SW 1271 (cell line): Measurements from ENCODE around the gene ZFP62.
"Not testable (repeated sequence)": the region's sequence is repeated elsewhere in the genome, so short reads cannot be mapped to it uniquely, and the experiment has no call there.

Source experiments
- DNase-seq, 2 experiments: peaks; one replicate each; lab custom pipeline; 2025; lab: John Stamatoyannopoulos, UW

Gene ZFP62

DNA sequence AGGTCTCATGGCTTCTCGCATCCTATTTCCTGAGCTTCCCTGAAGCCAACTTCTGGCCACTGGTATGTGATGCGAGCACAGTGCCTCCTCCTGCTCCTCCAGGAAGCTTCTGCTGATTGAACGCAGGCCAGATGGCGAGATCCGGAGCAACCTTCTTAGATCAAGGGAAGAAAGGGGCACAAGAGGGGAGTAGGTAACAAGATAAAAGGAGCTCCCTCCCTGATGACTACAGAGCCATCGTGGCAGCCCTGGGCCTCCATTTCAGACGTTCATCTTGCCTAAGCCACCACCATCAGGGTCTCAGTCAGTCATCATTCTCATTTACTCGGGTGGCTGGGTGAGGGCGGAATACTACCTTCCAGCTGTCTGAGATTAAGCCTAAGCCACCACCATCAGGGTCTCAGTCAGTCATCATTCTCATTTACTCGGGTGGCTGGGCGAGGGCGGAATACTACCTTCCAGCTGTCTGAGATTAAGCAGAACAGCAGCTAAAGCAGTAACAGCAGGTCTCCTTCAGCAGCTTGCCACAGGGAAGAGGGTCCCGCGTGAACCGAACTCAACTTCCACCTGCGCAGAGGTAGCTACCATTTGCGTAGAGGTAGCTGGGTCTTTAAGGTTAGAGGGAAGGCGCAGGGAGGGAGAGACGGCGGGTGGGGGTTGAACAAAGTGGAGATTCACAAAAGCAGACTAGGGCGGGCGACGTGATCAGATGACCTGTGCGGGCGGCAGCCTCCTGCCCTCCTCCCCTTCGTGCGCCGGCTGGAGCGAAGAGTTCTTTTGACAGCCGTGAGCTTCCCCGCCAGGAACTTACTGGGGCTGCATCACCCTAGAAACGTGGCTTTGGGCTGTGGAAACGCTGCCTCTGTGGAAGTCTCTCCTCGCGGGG lies 30.6 kb downstream of the ZFP62 start:
- peak in 1 of 2 experiments; percentile 63 for DNase-seq

DNA sequence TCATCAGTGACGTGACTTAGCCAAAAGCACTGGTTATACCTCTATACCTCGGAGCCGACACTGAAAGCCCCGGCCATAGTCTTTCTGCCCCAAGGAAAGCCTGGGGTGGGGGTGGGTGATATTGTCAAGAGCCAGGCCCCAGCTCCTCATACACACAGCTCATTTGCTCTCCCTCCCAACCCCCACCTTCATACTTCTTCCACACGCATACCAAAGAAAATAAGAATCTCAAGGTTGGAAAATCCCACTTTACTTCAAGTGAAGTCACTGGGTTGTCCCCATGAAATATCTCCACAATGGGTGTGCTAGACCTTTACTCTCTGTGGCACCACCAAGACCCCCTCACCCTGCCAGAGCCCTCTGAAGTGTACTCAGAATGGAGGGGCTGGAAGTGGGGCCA lies 31.4 kb downstream of the ZFP62 start:
- no peak for DNase-seq

DNA sequence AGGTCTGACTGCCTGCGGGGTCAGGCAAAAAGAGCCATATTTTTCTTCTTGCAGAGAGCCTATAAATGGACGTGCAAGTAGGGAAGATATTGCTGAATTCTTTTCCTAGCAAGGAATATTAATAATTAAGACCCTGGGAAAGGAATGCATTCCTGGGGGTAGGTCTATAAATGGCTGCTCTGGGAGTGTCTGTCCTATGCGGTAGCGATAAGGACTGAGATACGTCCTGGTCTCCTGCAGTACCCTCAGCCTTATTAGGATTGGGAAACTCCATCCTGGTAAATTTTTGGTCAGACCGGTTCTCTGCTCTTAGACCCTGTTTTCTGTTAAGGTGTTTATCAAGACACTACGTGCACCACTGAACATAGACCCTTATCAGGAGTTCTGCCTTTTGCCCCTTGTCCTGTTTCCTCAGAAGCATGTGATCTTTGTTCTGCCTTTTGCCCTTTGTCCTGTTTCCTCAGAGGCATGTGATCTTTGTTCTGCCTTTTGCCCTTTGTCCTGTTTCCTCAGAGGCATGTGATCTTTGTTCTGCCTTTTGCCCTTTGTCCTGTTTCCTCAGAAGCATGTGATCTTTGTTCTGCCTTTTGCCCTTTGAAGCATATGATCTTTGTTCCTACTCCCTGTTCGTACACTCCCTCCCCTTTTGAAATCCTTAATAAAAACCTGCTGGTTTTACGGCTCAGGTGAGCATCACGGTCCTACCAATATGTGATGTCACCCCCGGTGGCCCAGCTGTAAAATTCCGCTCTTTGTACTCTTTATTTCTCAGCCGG lies 32.1 kb downstream of the ZFP62 start:
- DNase-seq, result not testable (repeated sequence)

DNA sequence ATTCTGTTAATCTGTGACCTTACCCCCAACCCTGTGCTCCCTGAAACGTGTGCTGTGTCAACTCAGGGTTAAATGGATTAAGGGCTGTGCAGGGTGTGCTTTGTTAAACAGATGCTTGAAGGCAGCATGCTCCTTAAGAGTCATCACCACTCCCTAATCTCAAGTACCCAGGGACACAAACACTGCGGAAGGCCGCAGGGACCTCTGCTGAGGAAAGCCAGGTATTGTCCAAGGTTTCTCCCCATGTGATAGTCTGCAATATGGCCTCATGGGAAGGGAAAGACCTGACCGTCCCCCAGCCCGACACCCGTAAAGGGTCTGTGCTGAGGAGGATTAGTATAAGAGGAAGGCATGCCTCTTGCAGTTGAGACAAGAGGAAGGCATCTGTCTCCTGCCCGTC lies 33.7 kb downstream of the ZFP62 start:
- not testable (repeated sequence) for DNase-seq

DNA sequence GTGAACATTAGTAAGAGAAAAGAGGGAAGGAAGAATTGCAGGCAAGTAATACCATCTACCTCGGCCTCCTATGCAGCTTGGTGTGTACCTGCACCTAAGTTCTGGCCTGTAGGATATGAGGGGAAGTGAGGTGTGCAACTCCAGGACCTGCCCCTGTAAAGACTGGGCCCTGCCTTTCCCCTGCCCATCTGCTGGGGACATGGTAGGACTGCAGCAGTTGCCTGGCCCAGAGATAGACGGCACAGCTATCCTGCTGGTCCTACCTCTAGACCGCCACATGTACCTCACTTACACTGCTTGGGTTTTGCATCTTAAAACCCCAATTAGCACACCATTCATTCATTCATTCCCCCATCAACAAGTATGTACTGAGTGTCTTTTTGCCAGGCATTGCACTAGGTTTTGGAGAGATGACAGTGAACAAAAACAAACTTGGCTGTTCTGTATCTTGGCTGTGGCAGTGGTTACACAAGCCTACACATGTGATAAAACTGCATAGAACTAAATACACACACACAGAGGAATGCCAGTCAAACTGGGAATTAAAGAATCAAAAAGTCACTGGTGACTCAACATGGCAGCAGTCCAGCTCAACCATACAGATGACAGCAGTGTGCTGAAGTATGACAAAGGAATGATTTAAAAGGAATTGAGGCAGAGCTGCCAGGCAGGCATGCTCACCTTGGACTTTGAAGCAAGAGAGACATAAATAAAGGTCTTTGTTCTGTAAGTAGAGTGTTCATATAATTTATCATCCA lies 35.1 kb downstream of the ZFP62 start:
- peak in 1 of 2 experiments; percentile 19 for DNase-seq

DNA sequence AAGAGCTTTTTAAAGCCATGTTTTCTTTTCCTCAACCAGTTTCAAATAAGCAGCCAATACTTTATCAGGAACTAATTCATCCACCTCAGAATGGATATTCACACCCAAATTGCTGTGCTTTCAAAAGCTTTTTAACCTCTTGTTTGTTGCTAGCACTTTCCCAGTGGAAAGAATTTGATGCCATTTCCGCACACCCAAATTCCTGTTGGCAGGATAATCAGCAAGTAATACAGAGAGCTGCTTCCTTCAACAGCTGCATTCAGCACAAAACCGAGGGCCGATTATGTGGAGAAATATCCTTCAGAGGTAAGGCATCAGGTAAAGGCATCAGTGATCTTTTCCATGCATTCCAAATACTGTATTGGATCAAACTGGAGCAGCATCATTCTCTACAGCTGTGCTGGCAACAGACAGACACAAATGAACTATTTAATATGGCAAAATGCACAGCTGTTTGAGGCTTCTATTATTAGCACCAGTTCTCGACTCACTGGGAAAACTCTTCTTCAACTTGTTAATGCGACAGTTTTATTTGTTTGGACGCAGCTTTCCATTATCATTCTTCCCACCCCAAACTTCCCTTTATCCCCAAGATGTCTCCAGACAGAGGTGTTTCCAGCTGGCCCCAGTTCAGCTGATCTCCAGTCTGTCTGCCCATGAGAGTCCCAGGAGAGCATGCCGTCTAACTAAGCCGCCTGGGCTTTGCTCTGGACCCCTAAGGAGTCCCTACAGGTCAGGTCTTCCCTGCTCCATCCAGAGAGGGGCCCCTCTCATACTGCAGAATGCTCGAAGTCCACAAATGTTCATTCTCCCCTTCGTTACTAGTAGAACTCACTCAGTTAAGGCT lies 36.2 kb downstream of the ZFP62 start:
- no peak for DNase-seq

DNA sequence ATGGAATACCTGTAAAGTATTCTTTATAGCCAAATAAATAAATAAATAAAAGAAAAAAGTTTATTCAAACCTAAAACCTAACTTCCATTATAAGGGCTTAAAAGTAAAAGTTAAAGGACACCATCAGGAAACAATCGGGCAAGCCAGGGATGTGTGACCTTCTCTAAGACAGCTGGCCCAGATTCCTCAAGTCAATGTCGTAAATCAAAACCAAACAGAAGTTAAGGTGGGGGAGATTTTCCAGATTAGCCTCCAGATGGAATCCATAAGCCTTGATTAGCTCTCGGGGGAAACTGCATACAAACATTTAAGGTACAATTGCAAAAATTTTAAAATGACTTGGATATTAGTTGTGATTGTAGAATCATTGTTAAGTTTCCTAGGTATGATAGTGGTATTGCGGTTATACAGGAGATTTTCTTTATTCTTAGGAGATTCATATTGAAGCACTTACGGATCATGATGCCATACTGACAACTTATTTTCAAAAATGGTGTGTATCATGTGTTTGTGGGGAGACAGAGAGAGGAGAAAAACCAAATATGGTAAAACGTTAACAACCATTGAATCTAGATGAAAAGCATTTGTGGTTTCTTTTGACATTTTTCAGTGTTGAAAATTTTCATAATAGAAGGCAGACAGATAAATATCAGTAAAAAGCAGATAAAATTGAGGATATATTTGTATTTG lies 37.0 kb downstream of the ZFP62 start:
- no peak for DNase-seq

DNA sequence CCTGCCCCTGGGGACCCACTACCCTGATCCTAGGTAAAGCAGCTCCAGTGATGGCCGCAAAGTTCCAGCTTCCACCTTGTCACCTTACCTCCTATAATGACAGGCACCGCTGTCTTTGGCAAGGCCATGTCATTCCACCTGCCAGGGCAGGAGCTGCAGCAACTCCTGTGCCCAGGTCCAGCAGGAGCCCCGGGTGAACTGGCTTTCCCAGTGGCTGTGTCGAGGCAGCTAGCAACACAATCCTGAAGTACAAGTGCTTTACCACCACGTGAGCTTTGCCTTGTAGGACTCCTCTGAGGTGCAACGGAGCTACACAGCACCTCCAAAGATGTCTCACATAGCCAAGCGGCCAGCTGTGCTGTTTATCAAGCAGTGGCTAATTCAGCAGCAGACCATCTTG lies 37.7 kb downstream of the ZFP62 start:
- DNase-seq, result no peak

DNA sequence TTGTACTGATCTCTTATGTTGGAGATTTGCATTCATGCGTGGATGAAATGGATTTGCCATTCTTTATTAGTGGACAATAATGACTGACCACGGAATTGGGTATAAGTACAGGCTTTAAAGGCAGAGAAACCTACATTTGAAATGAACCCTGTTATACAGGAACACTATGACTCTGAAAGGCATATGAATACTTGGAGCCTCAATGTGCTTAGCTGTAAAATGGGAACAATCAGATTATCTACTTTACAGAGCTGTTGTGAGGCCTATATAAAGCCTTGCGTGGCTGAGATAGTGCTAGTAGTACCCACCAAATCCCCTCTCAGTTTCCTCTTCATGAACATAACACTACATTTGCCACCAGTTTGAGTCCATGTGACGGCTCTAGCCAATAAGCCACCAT lies 39.5 kb downstream of the ZFP62 start:
- DNase-seq, result no peak

DNA sequence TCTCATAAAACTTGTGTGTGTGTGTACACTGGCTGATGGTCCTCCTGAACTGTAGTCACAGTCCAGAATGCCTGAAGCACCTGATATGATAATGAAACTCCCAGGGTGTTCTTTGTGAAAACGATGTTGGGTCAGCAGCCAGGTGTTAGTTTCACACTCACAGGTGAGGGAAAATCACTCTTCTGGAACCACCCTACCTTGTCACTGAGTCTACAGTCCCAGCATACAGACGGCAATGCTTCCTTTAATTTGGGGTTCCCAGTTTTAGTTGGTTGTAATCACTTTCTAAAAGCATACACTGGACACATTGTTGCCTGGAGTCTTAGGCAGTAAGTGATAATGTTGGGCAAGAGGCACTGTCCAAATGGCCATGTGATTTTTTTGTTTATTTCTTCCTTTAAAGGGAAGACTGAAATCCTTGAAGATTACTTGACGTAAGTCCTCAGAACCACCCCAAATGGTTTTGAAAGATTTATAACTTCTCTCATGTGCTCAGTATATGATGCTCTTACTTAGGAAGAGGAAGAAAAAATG lies 40.2 kb downstream of the ZFP62 start:
- DNase-seq, result no peak

DNA sequence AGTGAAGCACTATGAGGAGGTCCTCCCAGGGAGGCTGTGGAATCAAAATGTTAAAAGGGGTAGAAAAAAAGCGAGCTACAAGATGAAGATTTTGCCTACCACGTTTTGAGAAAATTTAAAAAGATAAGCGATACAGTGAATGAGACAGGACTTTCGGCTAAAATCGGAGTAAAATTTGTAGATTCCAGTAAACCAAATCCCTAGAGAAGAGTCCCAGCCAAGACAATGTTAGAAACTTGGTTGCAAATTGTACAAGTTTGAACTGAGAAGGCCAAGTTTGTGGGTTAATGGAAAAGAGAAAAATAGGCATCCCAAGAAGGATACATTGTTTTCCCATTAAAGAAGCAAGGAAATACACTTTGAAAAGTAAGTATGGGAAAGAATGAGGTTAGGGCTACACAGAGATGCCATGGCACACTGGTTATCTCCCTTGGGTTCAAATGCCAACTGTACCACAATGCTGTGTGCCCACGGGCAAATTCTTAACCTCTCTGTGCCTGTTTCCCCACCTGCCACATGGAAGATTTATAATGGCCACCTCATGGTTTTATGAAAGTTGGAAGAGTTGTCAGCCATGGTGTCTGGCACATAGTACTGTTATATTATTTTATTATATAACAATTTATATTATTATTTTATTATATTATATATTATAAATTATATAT lies 42.3 kb downstream of the ZFP62 start:
- DNase-seq, result no peak

DNA sequence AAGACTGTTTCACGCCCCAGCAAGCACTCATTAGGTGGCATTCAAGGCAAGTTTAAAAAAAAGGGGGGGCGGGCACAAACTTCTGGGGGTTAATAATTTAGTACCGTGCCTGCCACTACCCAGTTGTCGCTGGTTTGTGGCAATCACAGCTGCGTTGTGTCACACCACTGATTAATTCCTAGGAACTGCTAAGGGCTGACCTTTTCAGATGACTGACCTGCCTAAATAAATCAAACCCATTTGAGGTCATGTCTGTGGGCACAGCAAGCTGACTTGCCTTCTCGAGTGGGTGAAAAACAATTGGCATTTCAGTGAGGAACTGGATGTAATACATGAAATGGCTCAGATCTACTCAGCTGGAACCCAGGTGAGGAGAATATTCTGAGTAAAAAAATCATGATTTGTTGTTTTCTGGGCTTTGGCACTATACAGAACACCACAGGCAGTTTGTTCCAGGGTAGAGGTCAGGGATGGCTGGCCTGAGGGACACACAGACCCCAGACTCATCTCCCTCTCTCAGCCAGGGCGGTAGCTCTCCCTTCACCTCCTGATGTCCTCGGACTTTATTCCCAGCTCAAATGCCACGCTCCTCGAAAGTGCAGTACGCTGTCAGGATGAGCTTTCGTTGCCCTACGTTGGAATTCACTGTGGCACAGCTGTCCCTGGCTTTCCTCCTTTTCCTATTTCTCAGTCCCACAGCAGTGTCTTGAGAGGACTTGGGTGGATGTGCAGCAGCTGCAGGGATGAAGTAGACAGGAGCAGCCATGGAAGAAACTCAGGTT lies 43.0 kb downstream of the ZFP62 start:
- no peak for DNase-seq

DNA sequence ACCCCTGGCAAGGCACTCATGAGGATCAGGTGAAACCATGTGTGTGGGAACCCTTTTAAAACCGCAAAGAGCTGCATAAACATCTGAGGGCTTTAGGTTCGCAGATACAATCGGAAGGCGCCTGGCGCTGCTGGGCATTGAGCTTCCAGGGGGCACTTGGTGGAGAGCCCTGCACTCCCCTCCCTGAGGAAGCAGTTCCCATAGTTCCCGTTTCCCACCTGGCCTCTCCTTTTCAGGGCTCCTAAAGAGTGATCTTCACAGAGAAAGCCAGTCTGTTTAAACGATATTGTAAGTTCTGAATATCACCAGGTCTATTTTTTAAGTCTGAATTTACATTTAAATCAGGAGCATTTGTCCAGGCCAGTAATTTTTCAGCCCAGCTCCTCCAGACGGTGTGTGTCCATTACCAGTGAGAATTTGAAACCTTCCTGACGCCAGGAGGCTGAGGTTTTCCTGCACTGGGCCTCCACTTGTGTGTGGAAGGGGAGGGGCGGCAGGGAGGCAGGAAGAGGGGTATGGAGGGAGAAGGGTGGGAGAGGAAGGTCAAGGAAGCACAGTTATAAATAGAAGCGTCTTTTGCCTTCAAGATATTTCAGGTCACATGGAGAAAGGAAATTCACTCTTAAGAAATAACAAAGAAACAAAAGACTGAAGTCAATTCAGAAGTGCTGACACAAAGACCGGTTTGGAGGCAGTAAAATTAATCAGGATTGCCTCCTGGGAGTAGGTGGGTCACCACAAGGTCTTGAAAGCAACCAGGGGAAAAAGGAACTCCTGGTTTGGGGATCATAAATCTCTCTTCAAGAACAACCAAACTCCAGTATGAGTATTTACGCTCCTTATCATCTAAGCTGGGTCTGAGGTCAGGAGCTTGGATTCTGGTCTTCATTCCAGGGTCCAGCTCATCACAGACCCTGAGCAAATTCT lies 44.2 kb downstream of the ZFP62 start:
- no peak for DNase-seq

DNA sequence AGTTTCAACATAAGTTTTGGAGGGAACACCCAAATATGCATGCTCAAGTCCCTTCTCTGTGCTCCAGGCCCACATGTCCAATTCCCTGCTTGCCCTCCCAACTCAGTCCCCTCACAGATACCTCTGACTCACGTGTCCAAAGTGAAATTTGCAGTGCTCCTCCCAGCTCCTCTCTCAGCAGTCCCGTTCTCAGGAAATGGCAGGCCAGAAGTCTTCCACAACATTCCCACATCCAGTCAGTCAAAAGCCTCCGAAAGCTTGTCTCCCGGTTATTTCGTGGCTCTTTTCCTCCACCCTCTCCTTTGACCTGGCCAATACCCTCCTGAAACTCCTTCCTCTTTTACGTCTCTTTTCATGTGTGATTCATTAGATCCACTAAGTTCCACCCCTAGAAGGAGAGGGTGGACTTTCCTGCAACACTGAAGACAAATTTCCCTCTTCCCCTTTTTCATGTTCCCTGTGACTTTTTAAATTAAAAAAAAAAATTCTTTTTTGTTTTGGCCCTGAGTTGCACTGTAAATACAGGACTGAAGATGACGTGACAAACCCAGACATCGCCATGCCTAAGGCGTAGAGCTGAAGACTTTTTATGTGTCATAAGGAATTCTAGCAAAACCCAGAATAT lies 45.7 kb downstream of the ZFP62 start:
- DNase-seq, result no peak

DNA sequence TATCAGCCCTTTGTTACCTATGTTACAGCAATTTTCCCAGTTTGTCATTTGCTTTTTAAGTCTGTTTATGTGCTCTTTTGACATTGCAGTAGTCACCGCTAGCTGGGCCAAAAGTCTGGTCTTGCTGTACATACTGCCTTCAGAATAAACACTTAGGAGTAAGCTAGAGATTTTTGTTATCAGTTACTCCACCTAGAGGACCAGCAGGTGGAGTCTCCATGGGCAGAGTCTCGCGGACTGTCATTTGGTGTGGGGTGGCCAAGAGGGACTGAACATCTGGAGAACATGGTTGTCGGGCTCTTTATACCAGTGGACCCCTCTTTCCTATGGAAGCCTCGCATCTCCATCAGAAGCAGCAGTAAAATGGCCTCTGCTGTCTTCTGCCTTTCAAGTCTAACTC lies 47.7 kb downstream of the ZFP62 start:
- peak in 1 of 2 experiments; percentile 29 for DNase-seq

DNA sequence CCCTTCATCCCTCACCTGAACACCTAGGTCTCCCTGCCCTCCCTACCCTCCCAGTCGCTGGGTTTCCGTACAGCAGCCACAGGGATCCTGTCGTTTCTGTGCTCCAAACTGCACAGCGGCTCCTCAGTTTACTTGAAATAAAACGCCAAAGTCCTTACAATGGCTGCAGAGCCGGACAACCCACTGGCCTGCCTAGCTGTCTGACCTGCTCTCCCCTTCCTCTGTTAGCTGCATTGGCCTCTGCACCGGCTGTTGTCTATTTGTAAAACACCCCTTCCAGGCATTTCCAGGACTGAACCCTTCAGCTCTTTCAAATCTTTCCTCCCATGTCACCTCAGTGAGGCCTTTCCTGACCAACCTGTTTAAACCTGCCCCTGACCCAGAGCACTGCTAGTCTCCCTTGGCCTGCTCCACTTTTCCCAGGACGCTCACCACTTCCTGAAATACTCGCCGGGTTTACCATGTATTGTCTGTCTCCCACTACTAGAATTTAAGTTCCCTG lies 49.4 kb downstream of the ZFP62 start:
- DNase-seq, result no peak

DNA sequence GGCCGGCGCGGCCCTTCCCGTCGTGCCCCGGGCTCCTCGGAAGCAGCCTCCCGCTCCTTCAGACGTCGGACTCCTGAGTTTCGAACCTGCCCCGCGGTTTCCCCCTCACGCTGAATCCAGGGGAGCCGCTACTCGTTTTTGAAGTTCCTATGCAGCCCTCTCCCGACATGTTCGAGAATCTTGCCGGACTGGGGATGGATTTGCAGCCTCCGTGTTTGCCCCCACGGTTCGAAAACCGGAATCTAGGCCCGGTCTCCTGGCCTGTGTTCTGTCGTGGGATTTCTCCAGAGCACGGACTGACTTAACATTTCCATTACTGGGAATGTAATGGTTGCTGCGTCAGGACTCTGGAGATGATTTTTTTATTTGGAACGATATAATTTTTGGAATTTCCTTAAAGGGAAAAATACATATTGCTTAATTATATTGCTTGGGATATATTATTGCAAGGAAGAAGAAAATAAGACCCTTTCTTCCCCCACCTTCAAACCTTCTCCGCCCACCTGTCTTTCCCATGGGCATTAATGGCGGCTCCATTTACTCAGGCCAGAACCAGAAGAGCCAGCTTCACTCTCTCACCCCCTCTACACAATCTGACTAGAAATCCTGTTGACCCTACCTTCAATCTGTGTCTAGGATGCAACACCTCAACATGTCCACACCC lies 50.0 kb downstream of the ZFP62 start:
- peak; percentile 51 to 74 for DNase-seq
